ENCODE results near the gene NAGS. TPM values are rescaled to one million over a fixed set of nuclear protein-coding genes. Genes with fewer than 3 reads are reported as not detected.

Gene NAGS
- total RNA-seq, 1 experiment from 2014 or later, result 3.7 TPM

- H3K27ac Mint-ChIP-seq, result peak overlapping the region in 2 of 3 experiments; percentile 75 to 94; a peak in 3 of 7 replicates
- Histone ChIP-seq H3T11ph (ENCODE audit: low read length) (no peak overlapping the region), H2BK120ac (ENCODE audit: low read depth, low read length, poor library complexity, severe bottlenecking) (no peak overlapping the region), H3K56ac (ENCODE audit: insufficient read length, low read depth, low read length) (no peak overlapping the region), H4K8ac (replicated peaks; ENCODE audit: insufficient read length, low read depth, low read length) (no peak overlapping the region), H2BK20ac (ENCODE audit: low read depth, low read length, poor library complexity, severe bottlenecking) (no peak overlapping the region), H3K9me3 (ENCODE audit: control insufficient read depth, low read depth, low read length) (no peaks in the 10 kb centered on the region), H3K23me2 (ENCODE audit: insufficient read length, low read depth, low read length, poor library complexity, severe bottlenecking) (peaks cover 35% of the 10 kb centered on the region), H3K79me2 (ENCODE audit: insufficient read depth, low read length) (no peaks in the 10 kb centered on the region), H2BK12ac (ENCODE audit: insufficient read length, low read depth, low read length) (no peak overlapping the region), H2BK5ac (ENCODE audit: insufficient read length, low read length) (no peak overlapping the region), H4K91ac (ENCODE audit: insufficient read length, low read depth, low read length) (no peak overlapping the region), H2BK15ac (ENCODE audit: low read depth, low read length) (no peak overlapping the region), H3K4ac (ENCODE audit: low read depth, low read length) (no peak overlapping the region), H4K5ac (ENCODE audit: insufficient read length, low read depth, low read length) (no peak overlapping the region), H3K14ac (ENCODE audit: insufficient read depth, low read length) (peak overlapping the region; percentile 62; the same call in 1 of the 2 replicates), H2AK5ac (ENCODE audit: insufficient read length, low read length) (no peak overlapping the region), H3K9ac (ENCODE audit: extremely low read depth, insufficient read length, low read length) (peak overlapping the region; percentile 35), H2AFZ (ENCODE audit: low read length) (no peak overlapping the region), H3K4me2 (ENCODE audit: insufficient read depth, insufficient read length, low read length) (peak overlapping the region; percentile 76), H3K27me3 (ENCODE audit: insufficient read depth, low read length) (no peaks in the 10 kb centered on the region; the same call in 1 of the 2 replicates), H3K18ac (ENCODE audit: insufficient read length, low read depth, low read length) (no peak overlapping the region), H3K27ac (ENCODE audit: insufficient read length, low read depth, low read length) (no peak overlapping the region), H3K4me1 (ENCODE audit: insufficient read depth, low read length) (peaks cover 3% of the 10 kb centered on the region; the same call in 1 of the 2 replicates), H4K20me1 (ENCODE audit: control insufficient read depth, insufficient read depth, insufficient read length) (peaks cover 6% of the 10 kb centered on the region), H3K23ac (ENCODE audit: insufficient read length, low read depth, low read length) (no peak overlapping the region), H3K79me1 (ENCODE audit: insufficient read depth, low read depth, low read length, poor library complexity, severe bottlenecking) (no peaks in the 10 kb centered on the region)
- no peaks in the 10 kb centered on the region for H3K9me3 Mint-ChIP-seq
- TF ChIP-seq CTCF (conservative IDR thresholded peaks at IDR 0.05), result no peak
- peaks cover 28% of the 10 kb centered on the region for H3K27me3 Mint-ChIP-seq (ENCODE audit: low read depth)
- H3K4me1 Mint-ChIP-seq, result peaks cover 19 to 25% of the 10 kb centered on the region in 2 experiments
- peak overlapping the region; percentile 77 to 89 for H3K4me3 Mint-ChIP-seq
- DNase-seq, result no peak
- peaks cover 7 to 18% (median 16%) of the 10 kb centered on the region in 3 experiments; a peak in 6 of 7 replicates for H3K36me3 Mint-ChIP-seq (ENCODE audit: insufficient read depth in 1 of 3, low read depth in 3 of 3)
- WGBS (ENCODE audit: extremely low coverage, insufficient read length, low lambda C conversion rate), result no CpG with 5 or more reads among the region's 37 CpGs
Observed at GRCh38 chr17:44007346-44008204, 3.2 kb downstream of the NAGS start.
